ENCODE results near the gene POTEB2.
"Not testable (repeated sequence)": the region's sequence is repeated elsewhere in the genome, so short reads cannot be mapped to it uniquely, and the experiment has no call there.

Gene POTEB2

DNA sequence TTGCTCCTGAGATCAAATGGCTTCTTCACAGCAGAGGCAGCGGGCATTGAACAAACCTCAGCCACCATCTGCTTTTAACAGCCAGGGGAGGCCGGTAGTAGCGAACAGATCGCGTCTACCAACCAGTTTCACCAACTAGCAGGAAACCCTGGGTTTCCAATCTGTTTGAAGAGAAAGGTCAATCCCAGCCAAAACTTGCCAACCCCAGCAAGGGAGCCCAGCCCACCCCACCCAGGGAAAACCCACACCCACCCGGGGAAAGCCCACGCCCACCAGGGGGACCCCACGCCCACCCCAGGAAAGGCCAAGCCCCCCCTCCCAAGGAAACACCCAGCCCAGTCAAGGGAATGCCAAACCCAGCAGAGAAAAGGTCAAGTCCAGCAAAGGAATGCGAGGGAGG is at the start of gene POTEB2:
POTEB2 (minus strand) TSS at position 101 of the 400 bp plus-strand sequence; CDS start at position 68, 33 bp downstream.
- H3K4me1 ChIP-seq (ENCODE audit: control insufficient read depth, insufficient read depth, low read length) = not testable (repeated sequence)

DNA sequence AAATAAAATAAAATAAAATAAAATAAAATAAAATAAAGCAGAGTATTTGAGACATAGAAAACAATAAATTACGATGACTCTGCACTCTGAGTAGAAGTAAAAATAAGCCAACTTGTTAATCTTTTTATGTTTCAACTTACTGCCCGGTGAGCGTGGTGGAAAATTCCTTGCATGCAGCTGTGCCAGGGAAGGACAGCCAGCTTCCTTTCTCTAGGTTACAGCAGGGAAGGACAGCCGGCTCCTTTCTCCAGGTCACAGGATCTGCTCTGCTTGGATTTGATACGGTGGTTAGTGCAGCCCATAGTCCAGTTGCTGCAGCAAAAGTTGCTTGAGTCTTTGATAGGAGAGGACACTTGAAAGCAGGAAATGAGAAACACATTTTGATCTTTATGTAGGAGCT is 13.8 kb upstream of the POTEB2 start:
- H3K36me3 ChIP-seq (ENCODE audit: control insufficient read depth, insufficient read depth, low read length); H3K4me1 ChIP-seq (ENCODE audit: control insufficient read depth, insufficient read depth, low read length); H3K27me3 ChIP-seq (ENCODE audit: control insufficient read depth, insufficient read depth, low read length); H3K9ac ChIP-seq (ENCODE audit: low read length); H3K4me3 ChIP-seq (ENCODE audit: low read length); H3K27ac ChIP-seq (ENCODE audit: low read depth, low read length): not testable (repeated sequence)

More for the DNA sequence above, at the start of gene POTEB2:
- not testable (repeated sequence) for H3K27me3 ChIP-seq (ENCODE audit: control insufficient read depth, insufficient read depth, low read length); H3K27ac ChIP-seq (ENCODE audit: low read depth, low read length); H3K4me3 ChIP-seq (ENCODE audit: low read length); H3K36me3 ChIP-seq (ENCODE audit: control insufficient read depth, insufficient read depth, low read length); H3K9ac ChIP-seq (ENCODE audit: low read length)

DNA sequence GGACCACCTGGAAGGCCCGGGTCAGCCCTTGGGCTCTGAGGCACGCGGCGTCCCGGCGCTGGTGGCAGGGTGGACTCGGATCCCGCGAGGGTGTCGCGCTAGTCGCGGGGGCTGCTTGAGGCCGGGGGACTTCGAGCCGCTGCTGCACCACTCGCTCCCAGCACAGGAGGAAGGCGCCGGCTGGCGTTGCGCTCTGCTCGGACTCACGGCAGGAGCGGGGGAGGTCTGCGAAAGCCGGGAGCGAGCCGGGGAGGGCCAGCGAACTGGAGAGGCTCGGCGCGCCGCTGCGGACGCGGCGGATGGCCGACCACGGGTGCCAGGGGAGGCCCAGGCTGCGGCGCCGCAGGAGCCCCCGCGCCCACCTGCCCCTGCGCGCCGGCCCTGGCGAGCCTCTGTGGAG is 12.3 kb upstream of the POTEB2 start:
- H3K27ac ChIP-seq (ENCODE audit: low read depth, low read length); H3K36me3 ChIP-seq (ENCODE audit: control insufficient read depth, insufficient read depth, low read length); H3K9ac ChIP-seq (ENCODE audit: low read length); H3K27me3 ChIP-seq (ENCODE audit: control insufficient read depth, insufficient read depth, low read length); H3K4me1 ChIP-seq (ENCODE audit: control insufficient read depth, insufficient read depth, low read length); H3K4me3 ChIP-seq (ENCODE audit: low read length): not testable (repeated sequence)

DNA sequence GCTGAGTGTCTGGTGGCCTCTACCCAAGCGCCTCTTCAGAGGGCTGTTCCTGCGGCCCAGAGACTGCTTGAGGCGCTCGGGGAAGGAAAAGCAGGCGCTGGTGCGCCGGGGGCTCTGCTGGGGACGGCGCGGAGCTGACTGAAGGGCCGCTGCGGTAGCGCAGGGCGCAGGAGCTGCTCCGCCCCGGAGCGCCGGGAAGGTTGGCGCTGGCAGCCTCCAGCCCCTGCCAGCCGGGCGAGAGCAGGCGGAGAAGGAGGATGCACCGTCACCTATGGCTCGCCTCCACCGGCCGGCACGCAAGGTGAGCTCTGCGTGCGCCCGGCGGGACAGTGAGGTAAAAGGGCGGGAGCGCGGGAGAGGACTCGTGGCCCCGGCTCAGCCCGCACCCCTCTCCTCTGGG is 11.7 kb upstream of the POTEB2 start:
- not testable (repeated sequence) for H3K27ac ChIP-seq (ENCODE audit: low read depth, low read length); H3K4me3 ChIP-seq (ENCODE audit: low read length); H3K4me1 ChIP-seq (ENCODE audit: control insufficient read depth, insufficient read depth, low read length); H3K36me3 ChIP-seq (ENCODE audit: control insufficient read depth, insufficient read depth, low read length); H3K9ac ChIP-seq (ENCODE audit: low read length); H3K27me3 ChIP-seq (ENCODE audit: control insufficient read depth, insufficient read depth, low read length)

Measured in rectal smooth muscle tissue (tissue), 1 donor.